Measurements from ENCODE around the gene JHY.

DNA sequence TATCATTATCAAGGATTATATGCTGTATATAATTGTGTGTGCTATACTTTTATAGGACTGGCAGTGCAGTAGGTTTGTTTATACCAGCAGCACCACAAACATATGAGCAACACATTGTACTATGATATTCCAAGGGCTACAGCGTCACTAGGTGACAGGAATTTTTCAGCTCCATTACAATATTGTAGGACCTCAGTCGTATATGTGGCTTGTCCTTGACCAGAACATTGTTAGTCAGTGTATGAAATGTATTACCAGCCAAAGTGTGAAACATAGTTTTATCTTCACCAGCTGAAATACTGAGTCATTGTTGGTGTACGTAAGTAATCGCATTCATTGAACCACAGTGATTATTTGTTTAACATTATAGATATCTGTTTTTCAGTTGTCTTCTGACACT lies 20.4 kb downstream of the JHY start:
- TF ChIP-seq POLR2A (IDR thresholded peaks at IDR 0.05) (no peak), POLR2AphosphoS5 (IDR thresholded peaks at IDR 0.05) (no peak)
- TF ChIP-seq, protein P1, sequence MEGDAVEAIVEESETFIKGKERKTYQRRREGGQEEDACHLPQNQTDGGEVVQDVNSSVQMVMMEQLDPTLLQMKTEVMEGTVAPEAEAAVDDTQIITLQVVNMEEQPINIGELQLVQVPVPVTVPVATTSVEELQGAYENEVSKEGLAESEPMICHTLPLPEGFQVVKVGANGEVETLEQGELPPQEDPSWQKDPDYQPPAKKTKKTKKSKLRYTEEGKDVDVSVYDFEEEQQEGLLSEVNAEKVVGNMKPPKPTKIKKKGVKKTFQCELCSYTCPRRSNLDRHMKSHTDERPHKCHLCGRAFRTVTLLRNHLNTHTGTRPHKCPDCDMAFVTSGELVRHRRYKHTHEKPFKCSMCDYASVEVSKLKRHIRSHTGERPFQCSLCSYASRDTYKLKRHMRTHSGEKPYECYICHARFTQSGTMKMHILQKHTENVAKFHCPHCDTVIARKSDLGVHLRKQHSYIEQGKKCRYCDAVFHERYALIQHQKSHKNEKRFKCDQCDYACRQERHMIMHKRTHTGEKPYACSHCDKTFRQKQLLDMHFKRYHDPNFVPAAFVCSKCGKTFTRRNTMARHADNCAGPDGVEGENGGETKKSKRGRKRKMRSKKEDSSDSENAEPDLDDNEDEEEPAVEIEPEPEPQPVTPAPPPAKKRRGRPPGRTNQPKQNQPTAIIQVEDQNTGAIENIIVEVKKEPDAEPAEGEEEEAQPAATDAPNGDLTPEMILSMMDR (IDR thresholded peaks at IDR 0.05 in 8 of 11, conservative IDR thresholded peaks at IDR 0.05 in 3 of 11) = no peak

Data from spleen (tissue), 7 donors.